ENCODE data around the gene NMS. TPM values are rescaled to one million over a fixed set of nuclear protein-coding genes. Genes with fewer than 3 reads are reported as not detected.

Gene NMS
- total and polyA plus RNA-seq, 2 of the 13 experiments (the other 11 are each of a cell fraction or from before 2014, with no cell fraction given), result not detected

GRCh38 chr2:100470898-100471514 is 724 bp downstream of the NMS start (continued):
- TF ChIP-seq ZFX (CRISPR knock-in tag; IDR thresholded peaks at IDR 0.05; ENCODE audit: low read depth) (no peak), ZBTB26 (CRISPR knock-in tag; IDR thresholded peaks at IDR 0.05; ENCODE audit: borderline replicate concordance) (peak; percentile 82), HNRNPLL (IDR thresholded peaks at IDR 0.05; ENCODE audit: low read depth, low read length, poor library complexity, severe bottlenecking) (no peak), ZNF567 (CRISPR knock-in tag; IDR thresholded peaks at IDR 0.05; ENCODE audit: borderline replicate concordance) (peak; percentile 60; the same call in 1 of the 2 replicates), REPIN1 (CRISPR knock-in tag; IDR thresholded peaks at IDR 0.05; ENCODE audit: borderline replicate concordance, low read depth) (no peak), ZBTB43 (CRISPR knock-in tag; conservative IDR thresholded peaks at IDR 0.05) (0 out of 2 replicates have a peak, but pooled peaks have one; percentile 73), REXO4 (CRISPR knock-in tag; IDR thresholded peaks at IDR 0.05; ENCODE audit: borderline replicate concordance) (no peak), SSRP1 (CRISPR knock-in tag; IDR thresholded peaks at IDR 0.05) (no peak), XRCC5 (optimal IDR thresholded peaks at IDR 0.05; ENCODE audit: low read length) (peak; percentile 80), ISX (CRISPR knock-in tag; conservative IDR thresholded peaks at IDR 0.05) (0 out of 2 replicates have a peak, but pooled peaks have one; percentile 73), RBAK (CRISPR knock-in tag; IDR thresholded peaks at IDR 0.05) (no peak), TMF1 (CRISPR knock-in tag; IDR thresholded peaks at IDR 0.05; ENCODE audit: low read depth) (no peak), NR1H2 (CRISPR knock-in tag; IDR thresholded peaks at IDR 0.05; ENCODE audit: borderline replicate concordance, low read depth) (no peak), ZNF766 (CRISPR knock-in tag; IDR thresholded peaks at IDR 0.05; ENCODE audit: borderline replicate concordance) (0 out of 2 replicates have a peak, but pooled peaks have one; percentile 48), ZNF737 (CRISPR knock-in tag; IDR thresholded peaks at IDR 0.05; ENCODE audit: borderline replicate concordance) (no peak), NR0B2 (CRISPR knock-in tag; IDR thresholded peaks at IDR 0.05) (no peak), ZNF709 (CRISPR knock-in tag; IDR thresholded peaks at IDR 0.05) (peak; percentile 64; the same call in 1 of the 2 replicates), ATAD3A (CRISPR knock-in tag; IDR thresholded peaks at IDR 0.05) (no peak), KLF6 (CRISPR knock-in tag; IDR thresholded peaks at IDR 0.05) (peak; percentile 82; the same call in 1 of the 2 replicates), GZF1 (CRISPR knock-in tag; IDR thresholded peaks at IDR 0.05) (no peak), ZNF317 (CRISPR knock-in tag; IDR thresholded peaks at IDR 0.05) (0 out of 2 replicates have a peak, but pooled peaks have one; percentile 30), U2AF1 (optimal IDR thresholded peaks at IDR 0.05; ENCODE audit: low read depth, low read length) (no peak), NFYB (CRISPR knock-in tag; IDR thresholded peaks at IDR 0.05) (no peak), DRAP1 (CRISPR knock-in tag; IDR thresholded peaks at IDR 0.05) (peak; percentile 27; the same call in 1 of the 2 replicates), THRA (CRISPR knock-in tag; IDR thresholded peaks at IDR 0.05; ENCODE audit: borderline replicate concordance) (peak; percentile 62; the same call in 1 of the 2 replicates), POLR2A (IDR thresholded peaks at IDR 0.05; ENCODE audit: insufficient read depth in 1 of 2, low read depth in 2 of 2, low read length in 2 of 2) (no peak), TARDBP (CRISPR knock-in tag; IDR thresholded peaks at IDR 0.05) (no peak)
